Stimulated activated CD8-positive, alpha-beta memory T cell treated with anti-CD3 and anti-CD28 coated beads, Interleukin-2, amount 100 ng/mL, for 48 hours (primary cell): ENCODE measurements around the gene CACFD1.

Experiments
- DNase-seq, 2 donors: peaks; one replicate each; pipeline ENCODE4 v3.0.0-alpha.2; 2020; ENCODE audit warnings: low read depth in 2 of 2

Gene CACFD1

DNA sequence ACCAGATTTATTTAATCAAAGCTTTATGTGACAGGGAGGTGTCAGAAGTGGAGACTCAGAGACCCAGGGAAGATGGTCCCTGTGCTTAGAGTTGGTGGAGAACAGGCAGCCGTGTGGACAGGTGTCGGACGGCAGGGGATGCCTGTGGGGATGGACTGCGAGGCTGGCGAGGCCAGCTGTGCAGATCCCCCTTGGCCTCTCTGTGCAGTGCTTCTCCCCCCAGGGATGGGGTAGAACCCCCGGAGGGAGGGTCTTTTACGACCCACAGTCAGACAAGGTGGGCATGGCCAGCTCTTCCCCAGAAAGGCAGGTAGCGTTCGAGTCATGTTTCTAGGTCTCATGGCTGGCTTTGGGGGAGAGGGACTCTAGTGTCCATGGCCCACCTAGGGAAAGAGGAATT is 23.8 kb downstream of the CACFD1 start:
- no peak for DNase-seq

DNA sequence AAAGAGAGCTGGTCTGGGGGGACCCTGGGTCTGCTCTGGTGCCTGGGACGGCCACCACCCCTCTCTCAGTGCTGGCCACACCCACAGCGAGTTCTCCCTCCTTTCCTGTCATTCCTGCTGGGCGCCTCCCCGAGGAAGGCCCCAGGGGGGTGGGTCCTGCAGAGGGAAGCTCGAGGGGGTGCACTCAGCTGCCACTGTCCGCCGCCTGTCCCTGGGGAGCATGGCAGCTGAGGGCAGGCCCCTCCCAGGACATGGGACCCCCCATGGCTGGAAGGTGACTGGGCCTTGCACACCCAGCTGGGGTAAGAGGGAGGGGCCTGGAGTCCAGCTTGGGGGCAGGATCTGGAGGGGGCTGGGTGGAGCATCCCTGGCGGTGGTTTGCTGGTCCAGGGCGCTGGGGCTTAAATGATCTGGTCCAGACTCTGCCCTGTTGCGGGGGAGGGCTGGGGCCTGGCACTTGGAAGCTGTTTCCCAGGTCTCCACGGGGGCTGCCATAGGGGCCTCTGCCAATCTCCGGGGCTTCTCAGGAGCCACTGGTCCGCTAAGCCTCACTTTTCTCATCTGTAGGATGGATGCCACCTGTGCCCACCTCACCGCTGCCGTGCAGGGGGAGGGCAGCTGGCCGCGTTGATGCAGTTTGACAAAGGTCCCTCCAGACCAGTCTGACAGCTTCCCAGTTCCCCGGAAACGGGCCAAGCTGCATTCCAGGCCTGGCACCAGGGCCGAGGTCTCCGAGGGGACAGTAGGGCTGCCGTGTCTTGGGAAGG is 25.1 kb downstream of the CACFD1 start:
- DNase-seq, result no peak

DNA sequence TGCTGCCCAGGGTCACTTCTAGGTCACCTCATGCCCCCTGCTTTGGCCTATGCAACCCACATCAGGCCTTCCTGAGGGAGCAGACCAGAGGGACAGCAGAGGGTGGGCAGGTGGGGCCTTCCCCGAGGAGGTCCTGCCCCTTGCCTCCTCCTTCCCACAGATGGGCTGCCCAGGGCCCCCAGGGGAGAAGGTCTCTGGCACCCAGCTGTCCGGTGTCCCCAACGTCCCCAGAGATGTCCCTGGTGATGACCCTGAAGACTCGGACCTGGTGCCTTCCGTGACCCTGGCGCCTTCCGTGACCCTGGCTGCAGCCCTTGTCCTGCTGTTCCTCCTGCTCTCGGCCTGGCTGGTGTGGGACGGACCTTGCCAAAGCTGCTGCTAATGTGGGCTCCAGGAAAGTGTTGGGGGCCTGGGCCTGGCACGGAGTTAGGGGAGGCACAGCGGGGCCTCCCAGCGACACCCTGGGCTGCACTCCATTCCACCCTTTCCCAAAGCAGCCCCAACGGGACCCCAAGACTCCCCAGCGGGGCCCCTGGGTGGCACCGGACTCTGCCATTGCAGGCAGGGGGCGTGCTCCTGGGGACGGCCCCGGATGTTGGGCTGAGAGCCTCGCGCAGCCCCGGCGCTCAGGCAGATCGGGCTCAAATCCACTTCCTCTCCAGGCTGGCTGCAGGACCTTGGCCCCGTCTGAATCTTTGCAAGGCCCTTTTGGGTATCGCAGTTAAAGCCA is 25.9 kb downstream of the CACFD1 start:
- DNase-seq, result no peak

DNA sequence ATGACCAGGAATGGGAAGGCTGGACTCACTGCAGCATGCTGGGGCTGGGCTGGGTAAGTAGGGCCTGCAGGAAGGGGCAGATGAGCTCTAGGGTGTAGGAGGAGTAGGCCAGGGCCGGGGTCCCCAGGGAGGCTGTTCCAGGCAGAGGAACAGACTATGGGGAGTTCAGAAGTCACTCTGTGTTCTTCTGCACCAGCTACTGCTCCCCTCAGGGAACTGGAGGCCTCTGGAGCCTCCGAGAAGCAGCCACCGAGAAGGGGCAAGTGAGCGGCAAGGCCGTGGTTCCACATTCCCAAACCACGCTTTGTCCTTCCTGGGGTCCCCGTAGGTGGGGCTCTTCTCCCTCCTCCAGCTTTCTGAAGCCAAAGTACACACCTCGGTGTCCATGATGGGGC is 27.6 kb downstream of the CACFD1 start:
- no peak for DNase-seq

DNA sequence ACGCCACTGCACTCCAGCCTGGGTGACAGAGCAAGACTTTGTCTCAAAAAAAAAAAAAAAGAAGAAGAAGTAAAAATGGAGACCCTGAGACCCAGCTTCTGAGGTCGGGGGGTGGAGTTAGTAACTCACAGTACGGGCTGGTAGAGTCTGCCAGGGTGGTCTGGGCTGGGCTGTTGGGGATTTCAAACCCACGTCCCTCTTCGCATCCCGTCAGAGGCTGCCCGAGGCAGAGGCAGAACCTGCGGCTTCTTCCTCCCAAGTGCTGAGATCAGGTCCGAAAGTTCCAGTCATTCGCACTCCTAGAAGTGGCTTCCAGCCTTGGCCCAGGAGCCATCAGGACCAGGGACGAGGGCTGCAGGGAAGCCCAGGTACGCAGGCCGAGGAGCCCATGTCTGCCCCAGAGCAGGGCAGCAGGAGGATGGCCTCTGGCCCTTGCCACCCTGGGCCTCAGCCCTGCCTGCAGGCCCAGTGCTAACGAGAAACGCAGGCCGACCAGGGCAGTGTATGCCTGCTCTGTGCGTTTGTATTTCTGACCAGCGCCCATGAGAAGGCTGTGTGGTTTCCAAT is 29.0 kb downstream of the CACFD1 start:
- DNase-seq, result no peak

- no peak for DNase-seq
Observed at GRCh38 chr9:133489253-133490190, 29.7 kb downstream of the CACFD1 start.

- DNase-seq, result no peak
Observed at GRCh38 chr9:133490201-133490681, 30.5 kb downstream of the CACFD1 start.

GRCh38 chr9:133490865-133491655 is 31.3 kb downstream of the CACFD1 start:
- no peak for DNase-seq

DNA sequence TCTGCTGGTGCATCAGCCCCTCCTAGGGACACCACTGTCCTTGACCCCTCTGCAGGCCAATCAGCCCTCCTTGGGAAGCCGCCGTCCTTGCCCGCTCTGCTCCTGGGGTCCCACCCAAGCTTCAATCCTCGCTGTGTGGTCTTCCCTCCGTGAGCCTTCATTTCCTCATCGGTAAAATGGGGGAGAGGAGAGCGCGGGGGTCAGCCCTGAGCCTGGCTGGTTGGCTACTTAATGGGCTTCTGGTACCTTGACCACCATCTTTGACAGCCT is 31.8 kb downstream of the CACFD1 start:
- no peak for DNase-seq

GRCh38 chr9:133492061-133493021 is 32.6 kb downstream of the CACFD1 start:
- no peak for DNase-seq

DNA sequence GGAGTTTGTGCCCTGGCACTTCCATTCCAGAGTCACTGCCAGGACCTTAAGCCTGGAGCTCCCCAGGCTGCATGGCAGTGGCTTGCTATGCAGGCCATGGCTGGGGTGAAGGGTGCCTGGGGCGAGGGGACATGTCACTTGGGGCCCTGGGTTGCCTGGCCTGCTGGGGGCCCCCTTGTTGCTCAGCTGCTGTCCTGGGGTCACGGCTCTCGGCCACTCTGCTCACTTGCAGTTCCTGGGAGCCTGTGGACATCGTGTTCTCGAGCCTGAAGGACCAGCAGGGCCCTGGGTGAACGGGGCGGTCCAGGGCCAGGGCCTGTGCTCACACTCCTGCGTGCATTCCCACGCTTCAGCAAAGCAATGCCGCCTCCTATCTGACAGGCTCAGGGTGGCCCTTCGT is 33.6 kb downstream of the CACFD1 start:
- DNase-seq, result no peak

DNA sequence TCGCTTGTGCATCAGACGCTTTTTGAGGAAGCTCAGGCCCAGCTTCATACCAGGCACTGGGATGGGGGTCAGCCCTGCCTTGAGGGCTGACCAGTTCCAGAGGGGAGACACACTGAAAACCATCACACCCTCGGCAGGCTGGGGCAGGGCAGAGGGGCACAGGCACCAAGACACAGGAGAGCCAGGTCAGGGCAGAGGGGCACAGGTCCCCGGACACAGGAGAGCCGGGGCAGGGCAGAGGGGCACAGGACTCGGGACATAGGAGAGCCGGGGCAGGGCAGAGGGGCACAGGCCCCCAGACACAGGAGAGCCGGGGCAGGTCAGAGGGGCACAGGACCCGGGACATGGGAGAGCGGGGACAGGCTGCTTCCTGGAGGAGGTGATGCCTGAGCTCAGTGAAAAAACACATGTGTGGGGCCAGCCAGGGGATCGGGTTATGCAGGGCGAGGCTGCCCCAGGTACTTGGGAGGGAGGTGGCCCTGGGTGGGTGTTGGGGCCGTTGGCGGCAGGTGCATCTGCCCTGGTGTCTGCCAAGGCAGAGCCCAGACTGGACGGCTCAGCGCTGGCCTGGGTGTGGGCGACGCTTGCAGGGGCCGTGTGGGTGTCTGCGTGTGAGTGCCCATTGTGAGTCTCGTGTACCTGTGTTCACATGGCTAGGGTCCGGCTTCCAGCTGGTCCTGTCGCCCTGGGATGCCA is 34.2 kb downstream of the CACFD1 start:
- no peak for DNase-seq

GRCh38 chr9:133494636-133495326 is 35.0 kb downstream of the CACFD1 start:
- DNase-seq, result no peak

- DNase-seq, result no peak
Observed at GRCh38 chr9:133495327-133496293, 35.8 kb downstream of the CACFD1 start.

GRCh38 chr9:133496861-133497842 is 37.4 kb downstream of the CACFD1 start:
- no peak for DNase-seq

DNA sequence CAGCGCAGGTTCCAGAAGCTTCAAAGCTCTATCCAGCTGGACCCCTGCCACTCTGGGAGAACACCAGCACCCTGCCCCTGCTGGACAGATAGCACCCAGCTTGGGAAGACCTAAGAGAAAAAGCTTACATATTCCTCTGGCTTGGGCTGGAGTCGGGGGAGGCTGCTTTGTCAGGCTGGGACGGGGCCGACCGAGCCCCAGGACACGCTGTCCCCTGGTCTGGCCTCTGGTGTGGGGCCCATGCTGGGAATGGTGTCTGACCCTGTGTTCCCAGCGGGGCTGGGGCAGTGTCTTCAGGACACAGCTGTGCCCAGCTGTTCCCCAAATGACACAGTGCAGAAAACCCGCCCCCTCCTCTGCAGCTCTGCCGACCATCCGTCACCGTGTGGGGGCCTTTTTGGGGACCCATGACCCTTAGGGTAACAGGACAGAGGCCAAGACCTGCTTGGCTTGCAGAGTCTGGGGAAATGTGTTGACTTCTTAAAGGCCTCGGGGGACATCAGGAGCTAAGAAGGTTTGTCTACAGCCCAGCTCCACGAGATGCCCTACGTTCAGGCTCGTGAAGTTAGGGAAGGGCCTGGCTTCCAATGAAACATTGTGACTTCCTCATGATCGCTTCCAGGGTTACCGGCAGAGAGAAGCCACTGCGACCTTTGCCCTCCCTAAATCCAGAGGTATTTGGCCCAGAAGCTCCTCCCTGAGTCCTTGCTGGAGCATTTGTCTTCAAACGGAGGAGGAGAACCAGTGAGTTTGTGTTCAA is 39.5 kb downstream of the CACFD1 start:
- no peak for DNase-seq
